ENCODE results near the gene GRIK4.

- TF ChIP-seq CTCF (IDR thresholded peaks at IDR 0.05) (no peak), EZH2phosphoT487 (IDR thresholded peaks at IDR 0.05) (no peak), EZH2 (IDR thresholded peaks at IDR 0.05) (no peak)
Observed at GRCh38 chr11:121037016-121037415, 525.5 kb downstream of the GRIK4 start.
